ENCODE measurements around the gene VWA8. TPM values are rescaled to one million over a fixed set of nuclear protein-coding genes. Genes with fewer than 3 reads are reported as not detected.

VWA8 gene
- total RNA-seq, 1 experiment from 2014 or later = 22.6 TPM

DNA sequence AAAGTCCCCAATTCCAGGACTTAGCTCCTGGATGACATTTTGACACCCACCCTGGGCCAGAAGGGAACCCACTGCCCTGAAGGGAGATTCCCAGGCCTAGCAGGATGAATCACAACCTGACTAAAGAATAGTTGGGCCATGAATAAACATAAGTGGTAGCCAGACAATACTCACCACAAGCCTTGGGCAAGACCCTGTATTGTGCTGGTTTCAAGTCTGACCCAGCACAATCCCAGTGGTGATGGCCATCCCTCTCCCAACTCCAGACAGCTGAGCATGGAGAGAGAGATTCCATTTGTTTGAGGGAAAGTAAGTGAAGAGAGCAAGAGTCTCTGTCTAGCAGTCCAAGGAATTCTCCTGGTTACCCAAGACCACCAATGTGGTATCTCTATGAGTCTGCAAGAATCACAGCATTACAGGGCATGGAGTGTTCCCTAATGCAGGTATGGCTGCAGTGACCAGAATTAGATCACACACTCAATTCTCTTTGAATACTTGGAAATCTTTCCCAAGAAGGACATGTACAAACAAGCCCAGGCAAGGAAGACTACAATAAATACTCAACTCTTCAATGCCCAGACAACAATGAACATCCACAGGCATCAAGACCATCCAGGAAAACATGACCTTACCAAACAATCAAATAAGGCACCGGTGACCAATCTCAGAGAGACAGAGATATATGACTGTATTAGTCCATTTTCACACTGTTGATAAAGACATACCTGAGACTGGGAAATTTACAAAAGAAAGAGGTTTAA is 158.0 kb downstream of the VWA8 start:
- no peak for TF ChIP-seq YY1 (IDR thresholded peaks at IDR 0.05; ENCODE audit: extremely low read depth, insufficient replicate concordance, low read depth, low read length)
- no peak for TF ChIP-seq ZNF274 (IDR thresholded peaks at IDR 0.05; ENCODE audit: low read depth, low read length)
- TF ChIP-seq SRF (IDR thresholded peaks at IDR 0.05; ENCODE audit: low read depth) = no peak
- no peak for TF ChIP-seq CBX3 (IDR thresholded peaks at IDR 0.05; ENCODE audit: low read depth)
- no peak for TF ChIP-seq EGR1 (IDR thresholded peaks at IDR 0.05; ENCODE audit: low read depth)
- no peak for TF ChIP-seq REST (IDR thresholded peaks at IDR 0.05; ENCODE audit: low read depth)
- no peak for TF ChIP-seq JUND (IDR thresholded peaks at IDR 0.05)
- no peak for TF ChIP-seq ATF3 (IDR thresholded peaks at IDR 0.05)
- TF ChIP-seq, protein P1, sequence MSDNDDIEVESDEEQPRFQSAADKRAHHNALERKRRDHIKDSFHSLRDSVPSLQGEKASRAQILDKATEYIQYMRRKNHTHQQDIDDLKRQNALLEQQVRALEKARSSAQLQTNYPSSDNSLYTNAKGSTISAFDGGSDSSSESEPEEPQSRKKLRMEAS (IDR thresholded peaks at IDR 0.05) = no peak
- TF ChIP-seq, protein P2, sequence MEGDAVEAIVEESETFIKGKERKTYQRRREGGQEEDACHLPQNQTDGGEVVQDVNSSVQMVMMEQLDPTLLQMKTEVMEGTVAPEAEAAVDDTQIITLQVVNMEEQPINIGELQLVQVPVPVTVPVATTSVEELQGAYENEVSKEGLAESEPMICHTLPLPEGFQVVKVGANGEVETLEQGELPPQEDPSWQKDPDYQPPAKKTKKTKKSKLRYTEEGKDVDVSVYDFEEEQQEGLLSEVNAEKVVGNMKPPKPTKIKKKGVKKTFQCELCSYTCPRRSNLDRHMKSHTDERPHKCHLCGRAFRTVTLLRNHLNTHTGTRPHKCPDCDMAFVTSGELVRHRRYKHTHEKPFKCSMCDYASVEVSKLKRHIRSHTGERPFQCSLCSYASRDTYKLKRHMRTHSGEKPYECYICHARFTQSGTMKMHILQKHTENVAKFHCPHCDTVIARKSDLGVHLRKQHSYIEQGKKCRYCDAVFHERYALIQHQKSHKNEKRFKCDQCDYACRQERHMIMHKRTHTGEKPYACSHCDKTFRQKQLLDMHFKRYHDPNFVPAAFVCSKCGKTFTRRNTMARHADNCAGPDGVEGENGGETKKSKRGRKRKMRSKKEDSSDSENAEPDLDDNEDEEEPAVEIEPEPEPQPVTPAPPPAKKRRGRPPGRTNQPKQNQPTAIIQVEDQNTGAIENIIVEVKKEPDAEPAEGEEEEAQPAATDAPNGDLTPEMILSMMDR (IDR thresholded peaks at IDR 0.05 in 2 of 3, conservative IDR thresholded peaks at IDR 0.05 in 1 of 3; ENCODE audit: borderline replicate concordance in 1 of 3, insufficient read depth in 1 of 3, low read depth in 2 of 3, low read length in 2 of 3) = no peak
- no peak for TF ChIP-seq ELF1 (IDR thresholded peaks at IDR 0.05; ENCODE audit: borderline replicate concordance, low read depth)
- TF ChIP-seq TCF7L2 (IDR thresholded peaks at IDR 0.05; ENCODE audit: borderline replicate concordance, extremely low read depth, insufficient read depth, insufficient read length) = no peak
- TF ChIP-seq, protein P3, sequence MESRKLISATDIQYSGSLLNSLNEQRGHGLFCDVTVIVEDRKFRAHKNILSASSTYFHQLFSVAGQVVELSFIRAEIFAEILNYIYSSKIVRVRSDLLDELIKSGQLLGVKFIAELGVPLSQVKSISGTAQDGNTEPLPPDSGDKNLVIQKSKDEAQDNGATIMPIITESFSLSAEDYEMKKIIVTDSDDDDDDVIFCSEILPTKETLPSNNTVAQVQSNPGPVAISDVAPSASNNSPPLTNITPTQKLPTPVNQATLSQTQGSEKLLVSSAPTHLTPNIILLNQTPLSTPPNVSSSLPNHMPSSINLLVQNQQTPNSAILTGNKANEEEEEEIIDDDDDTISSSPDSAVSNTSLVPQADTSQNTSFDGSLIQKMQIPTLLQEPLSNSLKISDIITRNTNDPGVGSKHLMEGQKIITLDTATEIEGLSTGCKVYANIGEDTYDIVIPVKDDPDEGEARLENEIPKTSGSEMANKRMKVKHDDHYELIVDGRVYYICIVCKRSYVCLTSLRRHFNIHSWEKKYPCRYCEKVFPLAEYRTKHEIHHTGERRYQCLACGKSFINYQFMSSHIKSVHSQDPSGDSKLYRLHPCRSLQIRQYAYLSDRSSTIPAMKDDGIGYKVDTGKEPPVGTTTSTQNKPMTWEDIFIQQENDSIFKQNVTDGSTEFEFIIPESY (IDR thresholded peaks at IDR 0.05; ENCODE audit: extremely low read depth, insufficient replicate concordance, low read length) = no peak
- Histone ChIP-seq H3K36me3 (ENCODE audit: control insufficient read depth in 1 of 2, insufficient read depth in 2 of 2, low read length in 2 of 2) (0 out of 4 replicates have a peak, but pooled peaks cover 0 to 4% of the 10 kb centered on the region in 2 experiments), H3K9ac (ENCODE audit: low read length) (no peak overlapping the region), H4K20me1 (ENCODE audit: insufficient read depth) (no peaks in the 10 kb centered on the region), H3K27ac (ENCODE audit: low read depth, low read length) (no peak overlapping the region), H3K79me2 (ENCODE audit: insufficient read depth, low read length) (no peaks in the 10 kb centered on the region; the same call in 1 of the 2 replicates), H3K4me3 (replicated peaks in 1 of 2; ENCODE audit: low read depth in 1 of 2, low read length in 2 of 2) (no peak overlapping the region), H3K9me2 (ENCODE audit: insufficient read depth) (no peaks in the 10 kb centered on the region), H3K9me3 (ENCODE audit: control insufficient read depth in 1 of 2, insufficient read depth in 1 of 2, low read depth in 1 of 2, low read length in 2 of 2) (no peaks in the 10 kb centered on the region), H3K4me1 (ENCODE audit: control insufficient read depth in 1 of 2, insufficient read depth in 2 of 2, low read length in 2 of 2) (no peaks in the 10 kb centered on the region), H3K27me3 (ENCODE audit: insufficient read depth, low read length) (no peaks in the 10 kb centered on the region), H2AFZ (ENCODE audit: low read depth, low read length, poor library complexity, severe bottlenecking) (no peak overlapping the region), H3K4me2 (ENCODE audit: low read length) (no peak overlapping the region)
- POLR2A ChIA-PET = no interaction called here
- no peak for ATAC-seq
- BruUV-seq (replicated peaks) = no TSS peak
- DNase-seq (ENCODE audit: low read depth, low spot score) = no peak
- intact Hi-C loops (cut with micrococcal nuclease) = no loop called here
- RAD21 ChIA-PET (ENCODE audit: low non-redundant PET in 1 of 2, low total read pairs in 2 of 2, uncharacterized antibody in 2 of 2, unreplicated experiment in 2 of 2) = no interaction called here
- CTCF ChIA-PET = no interaction called here

Measured in HCT116 (cell line).